OCI-LY1 (cell line): ENCODE results near the gene PDCL2.

ENCODE experiments used
- H2AFZ ChIP-seq: fragments of 200-600 bp; sonication (generic), shearing (Covaris generic); 2 replicates; pipeline ENCODE4 v1.6.0; 2014; ENCODE audit warnings: antibody characterized with exemption, mild to moderate bottlenecking, low read length
- H3F3A ChIP-seq: fragments of 200-600 bp; sonication (generic), shearing (Covaris generic); 2 replicates; pipeline ENCODE4 v1.6.0; 2014; ENCODE audit warnings: mild to moderate bottlenecking, antibody characterized with exemption, low read length, moderate library complexity; ENCODE audit not compliant: insufficient read depth
- H3K27ac ChIP-seq: fragments of 200-600 bp; sonication (generic); 2 replicates; pipeline ENCODE4 v1.5.1; 2014; ENCODE audit warnings: low read length, mixed run types, mild to moderate bottlenecking, low read depth; ENCODE audit not compliant: poor library complexity, severe bottlenecking
- H3K27me3 ChIP-seq: fragments of 200-600 bp; sonication (generic); 2 replicates; pipeline ENCODE4 v1.6.0; 2014; ENCODE audit warnings: antibody characterized with exemption, mild to moderate bottlenecking, low read length, moderate library complexity; ENCODE audit not compliant: insufficient read depth
- H3K36me3 ChIP-seq: fragments of 200-600 bp; sonication (generic); 2 replicates; pipeline ENCODE4 v1.6.1; 2014; ENCODE audit warnings: mild to moderate bottlenecking, antibody characterized with exemption, low read length, moderate library complexity, mixed read lengths; ENCODE audit not compliant: insufficient read depth
- H3K4me1 ChIP-seq: fragments of 200-600 bp; sonication (generic); 2 replicates; pipeline ENCODE4 v1.5.1; 2014; ENCODE audit warnings: mild to moderate bottlenecking, low read length, moderate library complexity; ENCODE audit not compliant: insufficient read depth, severe bottlenecking
- H3K4me2 ChIP-seq: fragments of 200-600 bp; sonication (generic), shearing (Covaris generic); 2 replicates; pipeline ENCODE4 v1.6.1; 2014; ENCODE audit warnings: low read length
- H3K4me3 ChIP-seq: fragments of 200-600 bp; sonication (generic); 2 replicates; pipeline ENCODE4 v1.5.1; 2014; ENCODE audit warnings: low read length, low read depth, mild to moderate bottlenecking, mixed read lengths; ENCODE audit not compliant: poor library complexity, severe bottlenecking
- H3K79me2 ChIP-seq: fragments of 200-600 bp; shearing (Covaris generic); 2 replicates; pipeline ENCODE4 v1.6.1; 2016; ENCODE audit warnings: mixed run types, low read length, mixed read lengths; ENCODE audit not compliant: insufficient read depth
- H3K9ac ChIP-seq: fragments of 200-600 bp; sonication (generic), shearing (Covaris generic); 2 replicates; pipeline ENCODE4 v1.6.1; 2014; ENCODE audit warnings: mild to moderate bottlenecking, low read length, mixed read lengths
- H3K9me2 ChIP-seq: fragments of 200-600 bp; sonication (generic), shearing (Covaris generic); 2 replicates; pipeline ENCODE4 v1.6.1; 2014; ENCODE audit warnings: low read depth, mild to moderate bottlenecking, low read length, mixed read lengths
- H3K9me3 ChIP-seq: fragments of 200-600 bp; shearing (Covaris generic); 2 replicates; pipeline ENCODE4 v1.6.1; 2014; ENCODE audit warnings: low read length, mixed read lengths
- H4K20me1 ChIP-seq: fragments of 200-600 bp; sonication (generic), shearing (Covaris generic); 2 replicates; pipeline ENCODE4 v1.6.0; 2016; ENCODE audit warnings: mild to moderate bottlenecking, low read length; ENCODE audit not compliant: insufficient read depth
- CTCF ChIP-seq: fragments of 200-600 bp; sonication (generic), shearing (Covaris generic); IDR thresholded peaks from 2 replicates; pipeline ENCODE4 v1.5.1; 2017; ENCODE audit warnings: mild to moderate bottlenecking, antibody characterized with exemption, low read length, moderate library complexity, mixed read lengths
- EZH2 ChIP-seq: fragments of 200-600 bp; sonication (generic), shearing (Covaris generic); IDR thresholded peaks from 2 replicates; pipeline ENCODE4 v1.8.0; 2017; ENCODE audit warnings: borderline replicate concordance, mixed run types, mild to moderate bottlenecking, antibody characterized with exemption, low read length, moderate library complexity, mixed read lengths

Gene PDCL2

GRCh38 chr4:55530691-55531090 lies 61.4 kb downstream of the PDCL2 start:
- H3K36me3 ChIP-seq, result no peaks in the 10 kb centered on the region
- no peaks in the 10 kb centered on the region for H4K20me1 ChIP-seq
- no peak overlapping the region for H3K4me2 ChIP-seq
- H3F3A ChIP-seq, result no peaks in the 10 kb centered on the region
- no peak for TF ChIP-seq CTCF
- no peak for TF ChIP-seq EZH2
- H3K79me2 ChIP-seq, result no peaks in the 10 kb centered on the region; the same call in 1 of the 2 replicates
- peaks cover 14% of the 10 kb centered on the region; the same call in 1 of the 2 replicates for H3K9me3 ChIP-seq
- H3K9ac ChIP-seq, result no peak overlapping the region
- H3K27me3 ChIP-seq, result no peaks in the 10 kb centered on the region
- no peaks in the 10 kb centered on the region for H3K9me2 ChIP-seq
- no peak overlapping the region for H3K27ac ChIP-seq
- no peaks in the 10 kb centered on the region for H3K4me1 ChIP-seq
- no peak overlapping the region for H3K4me3 ChIP-seq
- no peak overlapping the region for H2AFZ ChIP-seq

- H3K4me1 ChIP-seq, result no peaks in the 10 kb centered on the region
- no peak overlapping the region for H3K4me3 ChIP-seq
- H3K4me2 ChIP-seq, result no peak overlapping the region
- H3F3A ChIP-seq, result no peaks in the 10 kb centered on the region
- H3K9ac ChIP-seq, result no peak overlapping the region
- H3K9me3 ChIP-seq, result peaks cover 14% of the 10 kb centered on the region; the same call in 1 of the 2 replicates
- no peaks in the 10 kb centered on the region for H3K36me3 ChIP-seq
- H3K27me3 ChIP-seq, result no peaks in the 10 kb centered on the region
- no peaks in the 10 kb centered on the region for H3K9me2 ChIP-seq
- TF ChIP-seq CTCF (no peak), EZH2 (no peak)
- H2AFZ ChIP-seq, result no peak overlapping the region
- no peaks in the 10 kb centered on the region; the same call in 1 of the 2 replicates for H3K79me2 ChIP-seq
- no peaks in the 10 kb centered on the region for H4K20me1 ChIP-seq
- no peak overlapping the region for H3K27ac ChIP-seq
These were observed 61.9 kb downstream of the PDCL2 start for GRCh38 chr4:55530167-55530566.

- H3K9me2 ChIP-seq, result no peaks in the 10 kb centered on the region
- no peaks in the 10 kb centered on the region for H3K36me3 ChIP-seq
- peaks cover 11% of the 10 kb centered on the region; the same call in 1 of the 2 replicates for H3K9me3 ChIP-seq
- H4K20me1 ChIP-seq, result no peaks in the 10 kb centered on the region
- no peak overlapping the region for H3K4me2 ChIP-seq
- no peaks in the 10 kb centered on the region; the same call in 1 of the 2 replicates for H3K79me2 ChIP-seq
- no peak overlapping the region for H3K27ac ChIP-seq
- TF ChIP-seq EZH2, result no peak
- no peak overlapping the region for H2AFZ ChIP-seq
- H3K9ac ChIP-seq, result no peak overlapping the region
- H3K4me1 ChIP-seq, result no peaks in the 10 kb centered on the region
- no peaks in the 10 kb centered on the region for H3K27me3 ChIP-seq
- no peaks in the 10 kb centered on the region for H3F3A ChIP-seq
- H3K4me3 ChIP-seq, result no peak overlapping the region
These were observed 63.6 kb downstream of the PDCL2 start for GRCh38 chr4:55528491-55528890.
